Small intestine (tissue), 7 donors: Measurements from ENCODE around the gene BORCS8. TPM values are rescaled to one million over a fixed set of nuclear protein-coding genes. Genes with fewer than 3 reads are reported as not detected.

Experiments used
- DNase-seq, 2 donors: peaks; one replicate each; pipeline versions ENCODE4 v3.0.0 to v3.0.0-alpha.2; 2013
- FAIRE-seq: peaks from 2 replicates; lab custom pipeline; 2012; peaks lifted over from hg19 to GRCh38; lab: Jason Lieb, UNC
- H3K27ac ChIP-seq, 3 donors: one replicate each; pipeline ENCODE4 v1.5.1; 2013; ENCODE audit warnings: low read length in 2 of 3, mild to moderate bottlenecking in 2 of 3, control low read depth in 1 of 3, inconsistent platforms in 1 of 3, low read depth in 1 of 3, moderate library complexity in 1 of 3
- H3K27me3 ChIP-seq, 3 donors: one replicate each; pipeline ENCODE4 v1.6.1; 2013; ENCODE audit warnings: low read length in 3 of 3, inconsistent platforms in 1 of 3; ENCODE audit not compliant: control insufficient read depth in 3 of 3, insufficient read depth in 3 of 3
- H3K36me3 ChIP-seq, 3 donors: one replicate each; pipeline ENCODE4 v1.6.1; 2013; ENCODE audit warnings: low read length in 3 of 3, inconsistent platforms in 1 of 3, low read depth in 1 of 3, mild to moderate bottlenecking in 1 of 3, moderate library complexity in 1 of 3; ENCODE audit not compliant: control insufficient read depth in 3 of 3, insufficient read depth in 2 of 3
- H3K4me1 ChIP-seq, 3 donors: one replicate each; pipeline ENCODE4 v1.6.1; 2013; ENCODE audit warnings: low read length in 2 of 3, inconsistent platforms in 1 of 3, low read depth in 1 of 3, mild to moderate bottlenecking in 1 of 3, moderate library complexity in 1 of 3; ENCODE audit not compliant: control insufficient read depth in 3 of 3, insufficient read depth in 2 of 3
- H3K4me3 ChIP-seq, 3 donors: one replicate each; pipeline ENCODE4 v1.5.1; 2013; ENCODE audit warnings: low read length in 3 of 3, control low read depth in 1 of 3, inconsistent platforms in 1 of 3, low read depth in 1 of 3, mild to moderate bottlenecking in 1 of 3, moderate library complexity in 1 of 3
- H3K9me3 ChIP-seq, 2 donors: one replicate each; pipeline ENCODE4 v1.6.1; 2013; ENCODE audit warnings: low read depth in 1 of 2, low read length in 1 of 2; ENCODE audit not compliant: control insufficient read depth in 2 of 2, insufficient read depth in 1 of 2
- WGBS, 3 donors: extraction: QIAGEN DNeasy Blood & Tissue Kit; methylation state at CpG; one replicate each; pipeline ENCODE4 v1.1.7; 2013; 5-methylcytosine and 5-hydroxymethylcytosine counted together
- polyA plus RNA-seq, 4 donors: library from polyadenylated mRNA; stranded (reverse) in 3 of 4; unstranded in 1 of 4; fragments of 200-250 nt in 3 of 4; fragments of 120-200 nt in 1 of 4; gene quantifications; one replicate each; pipeline versions ENCODE4 v1.2.1 to v1.2.3, GENCODE V29; 2013
- donor health status: healthy with polysubstance abuse.
- donor health status: control.
- donor health status: control.
- donor health status: Bipolar disorder and iron deficiency.
- donor health status: healthy.

BORCS8 gene
- polyA plus RNA-seq, 4 donors = 15.1 to 24.7 (median 18.4) TPM

DNA sequence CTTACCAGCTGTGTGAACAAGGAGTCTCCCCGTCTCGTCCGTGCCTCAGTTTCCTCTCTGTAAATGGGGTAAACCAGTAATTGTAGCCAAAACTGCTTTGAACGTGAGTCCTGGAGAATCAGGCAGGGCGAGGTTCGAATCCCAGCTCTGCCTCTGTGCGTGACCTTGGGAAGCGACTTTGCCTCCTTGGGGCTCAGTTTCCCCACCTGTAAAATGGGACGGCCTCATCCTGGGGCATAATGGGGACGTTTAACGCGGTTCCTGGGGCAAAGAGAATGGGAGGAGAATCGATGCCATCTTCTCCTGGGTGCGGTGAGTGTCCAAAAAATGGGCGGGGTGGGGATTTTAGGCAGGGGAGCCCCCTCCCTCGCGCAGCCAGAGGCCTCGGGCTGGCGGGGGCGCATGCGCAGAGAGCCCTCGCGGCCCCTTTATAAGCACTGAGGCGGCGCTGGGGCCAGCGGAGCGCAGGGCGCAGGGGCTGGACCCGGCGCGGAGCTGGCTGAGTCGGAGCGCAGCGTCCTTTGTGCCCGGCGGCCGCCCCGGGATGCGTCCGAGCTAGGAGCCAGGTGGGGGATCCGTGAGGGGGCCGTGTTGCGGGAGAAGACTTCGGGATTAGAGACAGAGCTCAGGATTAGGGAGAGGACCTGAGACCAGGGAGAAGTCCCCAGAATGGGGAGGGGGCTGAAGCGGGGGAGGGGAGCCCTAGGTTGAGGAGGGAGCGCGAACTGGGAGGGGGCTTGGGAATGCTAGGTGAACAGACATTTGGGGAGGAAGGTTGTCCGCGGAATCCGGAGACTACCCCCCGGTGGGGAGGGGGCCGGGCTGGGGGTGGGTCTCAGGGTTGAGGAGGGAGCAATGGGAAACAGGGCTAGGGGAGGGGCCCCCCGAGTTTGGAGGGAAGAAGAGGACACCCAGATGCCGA, 19.8 kb upstream of the BORCS8 start, which contains the start of gene NCAN:
Gene NCAN, plus strand, starts transcription at position 460 of the 922 bp plus-strand sequence. CDS start 4,996 bp downstream, outside the sequence.
- FAIRE-seq (no peak), DNase-seq (no peak)
- Histone ChIP-seq H3K27ac (no peak within 1 kb of the TSS), H3K4me3 (no peak within 1 kb of the TSS), H3K4me1 (no peaks in the 10 kb centered on the region), H3K9me3 (peaks cover 0 to 2% of the 10 kb centered on the region in 2 donors), H3K27me3 (peaks cover 10 to 52% (median 24%) of the 10 kb centered on the region in 3 donors), H3K36me3 (no peaks in the 10 kb centered on the region)
- WGBS, 3 donors = 8 to 15% (median 12%) methylated on average over 53 to 54 of the region's 54 CpGs

DNA sequence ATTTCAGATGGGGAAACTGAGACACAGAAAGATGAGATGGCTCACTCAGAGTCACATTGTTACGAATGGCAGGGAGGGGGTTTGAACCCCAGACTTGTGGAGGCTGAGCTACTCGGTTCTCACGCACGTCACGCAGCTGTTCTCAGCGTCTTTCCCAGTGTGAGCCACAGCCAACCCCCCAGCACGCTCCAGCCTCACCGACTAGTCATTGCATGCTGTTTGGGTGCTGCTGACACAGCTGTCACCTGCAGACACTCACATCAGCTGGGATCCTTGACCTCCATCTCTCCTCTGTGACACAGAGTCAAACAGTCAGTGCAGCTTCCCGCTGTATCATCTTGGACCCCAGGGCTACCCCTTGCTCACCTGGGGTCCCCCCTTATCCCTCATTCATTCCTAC, 17.4 kb upstream of the BORCS8 start:
- Histone ChIP-seq H3K27ac (no peak overlapping the region), H3K9me3 (peaks cover 0 to 2% of the 10 kb centered on the region in 2 donors), H3K4me3 (no peak overlapping the region), H3K4me1 (no peaks in the 10 kb centered on the region), H3K36me3 (no peaks in the 10 kb centered on the region), H3K27me3 (peaks cover 10 to 50% (median 24%) of the 10 kb centered on the region in 3 donors)
- FAIRE-seq (no peak), DNase-seq (no peak)
- WGBS, 3 donors = 57 to 65% (median 62%) methylated on average over 9 of the region's 9 CpGs

DNA sequence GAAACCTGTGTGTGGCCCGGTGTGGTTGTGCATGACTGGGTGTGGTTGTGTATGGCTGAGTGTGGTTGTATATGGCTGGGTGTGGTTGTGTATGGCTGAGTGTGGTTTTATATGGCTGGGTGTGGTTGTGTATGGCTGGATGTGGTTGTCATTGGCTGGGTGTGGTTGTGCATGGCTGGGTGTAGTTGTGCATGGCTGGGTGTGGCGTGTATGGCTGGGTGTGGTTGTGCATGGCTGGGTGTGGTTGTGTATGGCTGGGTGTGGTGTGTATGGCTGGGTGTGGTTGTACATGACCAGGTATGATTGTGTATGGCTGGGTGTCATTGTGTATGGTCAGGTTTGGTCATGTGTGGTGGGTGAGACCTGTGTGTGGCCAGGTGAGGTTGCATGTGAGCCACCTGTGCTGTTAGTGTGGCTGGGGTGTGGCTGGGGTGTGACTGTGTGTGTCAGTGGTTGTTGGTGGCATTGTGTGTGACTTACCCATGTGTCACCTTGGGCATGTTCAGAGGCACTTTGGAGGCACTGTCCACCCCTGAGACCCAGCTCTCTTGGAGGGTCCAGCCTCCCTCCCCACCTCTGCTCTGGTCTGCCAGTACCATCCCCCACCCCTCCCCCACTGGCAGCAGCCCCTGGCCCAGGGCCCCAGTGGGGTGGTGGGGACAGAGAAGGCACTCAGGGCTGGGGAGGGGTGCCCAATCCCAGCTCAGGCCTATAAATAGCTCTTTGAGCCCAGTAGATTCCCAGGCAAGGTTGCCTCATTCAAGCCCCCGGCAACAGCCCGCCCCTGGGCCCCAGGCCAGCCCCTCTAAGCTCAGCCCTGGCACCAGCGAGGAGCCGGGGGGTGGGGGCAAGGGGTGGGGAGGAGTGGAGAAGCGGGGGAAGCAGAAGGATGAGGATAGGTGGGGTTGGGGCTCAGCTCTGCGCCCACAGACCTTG, 16.0 kb upstream of the BORCS8 start:
- Histone ChIP-seq H3K27ac (no peak overlapping the region), H3K27me3 (peaks cover 9 to 38% (median 21%) of the 10 kb centered on the region in 3 donors), H3K9me3 (peaks cover 0 to 2% of the 10 kb centered on the region in 2 donors), H3K36me3 (no peaks in the 10 kb centered on the region), H3K4me1 (no peaks in the 10 kb centered on the region), H3K4me3 (no peak overlapping the region)
- WGBS, 3 donors = 48 to 66% (median 57%) methylated on average over 2 to 8 of the region's 8 CpGs
- DNase-seq (peak in 1 of 2 donors; percentile 37), FAIRE-seq (no peak)

DNA sequence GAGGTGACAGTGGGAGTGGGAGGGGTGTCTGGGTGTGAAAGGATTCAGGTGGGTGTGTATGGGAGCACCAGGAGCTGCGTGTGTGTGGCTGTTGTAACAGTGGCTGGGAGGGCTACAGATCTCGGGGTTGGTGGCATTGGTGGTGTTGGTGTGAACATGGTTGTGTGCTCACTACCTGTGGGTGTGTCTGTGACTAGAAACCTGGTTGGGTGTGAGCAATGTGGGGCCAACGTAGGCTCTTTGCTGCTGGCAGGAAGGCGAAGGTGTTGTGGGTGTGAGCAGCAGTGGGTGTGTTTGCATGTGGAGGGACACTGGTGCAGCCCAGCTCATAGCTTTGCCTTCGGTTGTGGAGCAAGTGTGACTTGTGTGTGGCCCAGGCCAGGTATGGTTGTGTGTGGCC, 15.0 kb upstream of the BORCS8 start:
- no peak overlapping the region for H3K4me3 ChIP-seq
- WGBS, 3 donors = 32 to 58% (median 57%) methylated on average over 5 of the region's 5 CpGs
- FAIRE-seq = no peak
- peaks cover 0 to 28% (median 14%) of the 10 kb centered on the region in 3 donors for H3K27me3 ChIP-seq
- DNase-seq = no peak
- peaks cover 0 to 9% (median 4%) of the 10 kb centered on the region in 3 donors for H3K4me1 ChIP-seq
- peaks cover 0 to 7% (median 0%) of the 10 kb centered on the region in 3 donors for H3K36me3 ChIP-seq
- no peak overlapping the region for H3K27ac ChIP-seq
- peaks cover 0 to 2% of the 10 kb centered on the region in 2 donors for H3K9me3 ChIP-seq

DNA sequence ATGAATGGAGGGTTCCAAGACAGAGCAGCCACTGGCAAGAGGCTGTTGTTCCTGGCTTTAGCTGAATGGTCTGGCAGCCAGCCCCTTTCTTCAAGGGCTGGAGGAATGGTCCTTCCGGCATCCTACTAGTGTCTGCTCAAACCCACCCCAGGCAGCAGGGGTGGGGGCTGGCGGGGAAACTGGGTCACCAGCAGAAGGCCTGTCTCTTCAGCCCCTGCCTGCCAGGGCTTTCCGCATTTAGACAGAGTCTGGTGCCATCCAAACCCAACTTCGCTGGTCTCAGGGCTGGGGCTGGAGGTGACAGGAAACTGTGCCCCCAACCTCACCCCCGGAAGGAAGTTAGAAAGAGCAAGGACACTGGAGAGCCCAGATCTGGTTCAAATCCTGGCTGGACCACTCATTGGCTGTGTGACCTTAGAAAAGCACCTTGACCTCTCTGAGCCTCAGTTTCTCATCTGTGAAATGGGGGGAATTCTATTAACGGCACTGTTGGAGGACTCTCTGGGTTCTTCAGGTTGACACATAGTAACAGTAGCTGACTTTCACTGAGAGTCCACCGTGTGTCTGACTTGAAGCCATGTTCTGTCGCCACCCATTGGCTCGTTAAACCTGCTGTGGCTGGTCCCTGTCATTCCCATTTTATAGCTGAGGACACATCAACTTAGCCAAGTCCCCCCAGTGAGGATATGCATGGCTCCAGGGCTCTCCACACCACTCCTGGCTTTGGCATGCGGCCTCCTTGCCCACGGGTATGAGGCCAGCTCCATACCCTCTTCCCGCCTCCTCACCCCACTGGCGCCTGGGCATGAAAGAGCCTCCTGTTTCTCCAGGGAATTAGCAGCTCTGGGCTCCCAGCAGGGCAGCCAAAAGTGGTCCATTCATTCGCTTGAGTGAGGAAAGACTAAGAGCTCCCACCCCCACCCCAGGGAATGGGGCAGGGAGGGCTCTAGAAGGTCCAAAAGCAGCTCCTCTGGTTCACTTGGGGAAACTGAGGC, 13.8 kb upstream of the BORCS8 start:
- FAIRE-seq = no peak
- Histone ChIP-seq H3K27me3 (peaks cover 0 to 19% (median 7%) of the 10 kb centered on the region in 3 donors), H3K27ac (no peak overlapping the region), H3K36me3 (peaks cover 0 to 16% (median 0%) of the 10 kb centered on the region in 3 donors), H3K4me1 (peaks cover 0 to 9% (median 4%) of the 10 kb centered on the region in 3 donors), H3K4me3 (no peak overlapping the region), H3K9me3 (peaks cover 0 to 2% of the 10 kb centered on the region in 2 donors)
- 54 to 58% (median 55%) methylated on average over 14 of the region's 14 CpGs for WGBS, 3 donors
- no peak for DNase-seq

DNA sequence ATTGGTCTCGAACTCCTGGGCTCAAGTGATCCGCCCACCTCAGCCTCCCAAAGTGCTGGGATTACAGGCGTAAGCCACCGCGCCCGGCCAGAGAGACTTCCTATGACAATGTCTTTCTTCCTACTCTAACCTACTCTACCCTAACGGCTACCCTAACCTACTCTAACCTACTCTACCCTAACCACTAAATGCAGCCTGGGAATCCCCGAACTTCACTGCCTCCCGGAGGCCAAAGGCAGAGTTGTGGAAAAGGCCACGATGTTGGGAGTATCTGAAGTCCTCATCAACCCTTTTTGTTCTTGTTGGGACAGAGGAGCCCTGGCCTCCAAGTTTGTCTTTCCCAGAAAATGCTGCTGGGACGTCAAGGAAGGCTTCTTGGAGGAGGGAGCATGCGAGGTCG, 12.2 kb upstream of the BORCS8 start:
- no peak overlapping the region for H3K27ac ChIP-seq
- H3K9me3 ChIP-seq = peaks cover 0 to 2% of the 10 kb centered on the region in 2 donors
- peaks cover 0 to 9% (median 4%) of the 10 kb centered on the region in 3 donors for H3K4me1 ChIP-seq
- no peak overlapping the region for H3K4me3 ChIP-seq
- FAIRE-seq (no peak), DNase-seq (no peak)
- H3K27me3 ChIP-seq = peaks cover 0 to 11% (median 3%) of the 10 kb centered on the region in 3 donors
- H3K36me3 ChIP-seq = peaks cover 0 to 25% (median 4%) of the 10 kb centered on the region in 3 donors
- WGBS, 3 donors = 69 to 75% (median 70%) methylated on average over 13 of the region's 13 CpGs

DNA sequence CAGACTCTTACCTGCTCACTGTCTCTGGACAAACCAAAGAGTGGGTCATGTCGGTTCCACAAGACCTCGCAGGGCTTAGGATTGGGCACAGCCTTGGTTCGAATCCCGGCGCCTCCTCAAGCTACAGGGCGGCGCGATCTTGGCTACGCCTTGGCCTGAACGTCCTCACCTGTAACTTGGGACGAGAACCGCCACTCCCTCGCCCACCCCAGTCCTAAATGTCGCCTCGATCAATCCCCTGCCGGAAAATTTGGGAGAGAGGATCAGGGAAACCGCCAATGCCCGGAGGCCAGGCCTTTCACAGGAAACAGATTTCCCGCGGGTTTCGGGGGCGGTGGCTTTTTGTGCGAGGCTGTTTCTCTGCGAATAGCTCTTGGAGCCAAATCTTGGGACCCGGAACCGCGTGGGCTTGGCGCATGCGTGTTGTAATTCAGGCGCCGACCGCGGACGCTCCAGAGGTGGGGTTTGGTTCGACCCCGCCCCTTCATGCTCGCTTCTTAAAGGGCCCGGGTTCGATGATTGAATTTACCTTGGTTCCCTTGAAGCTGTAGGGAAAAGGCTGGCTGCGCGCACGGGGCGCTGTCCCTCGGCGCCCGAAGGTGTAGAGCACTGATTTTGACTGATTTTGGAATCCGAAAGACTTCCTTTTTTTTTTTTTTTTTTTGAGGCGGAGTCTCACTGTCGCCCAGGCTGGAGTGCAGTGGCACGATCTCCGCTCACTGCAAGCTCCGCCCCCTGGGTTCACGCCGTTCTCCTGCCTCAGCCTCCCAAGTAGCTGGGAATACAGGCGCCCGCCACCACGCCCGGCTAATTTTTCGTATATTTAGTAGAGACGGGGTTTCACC, 11.3 kb upstream of the BORCS8 start, which contains the start of gene NR2C2AP:
Gene NR2C2AP, minus strand, starts transcription at position 403 of the 845 bp plus-strand sequence. Its CDS starts 354 bp downstream, at position 49.
- H3K9me3 ChIP-seq = peaks cover 0 to 2% of the 10 kb centered on the region in 2 donors
- DNase-seq = peak; percentile 94
- peaks cover 0 to 11% (median 3%) of the 10 kb centered on the region in 3 donors for H3K27me3 ChIP-seq
- H3K4me1 ChIP-seq = peaks cover 0 to 9% (median 4%) of the 10 kb centered on the region in 3 donors
- peaks cover 4 to 34% (median 4%) of the 10 kb centered on the region in 3 donors for H3K36me3 ChIP-seq
- H3K27ac ChIP-seq = peak within 1 kb of the TSS; percentile 50 to 79 (median 67)
- 4 to 6% (median 5%) methylated on average over 57 to 60 of the region's 60 CpGs for WGBS, 3 donors
- no peak for FAIRE-seq
- peak within 1 kb of the TSS; percentile 43 to 97 (median 75) for H3K4me3 ChIP-seq
